Mammary epithelial cell (primary cell): ENCODE measurements around the gene TRAP1.

Source experiments
- CTCF ChIP-seq, 2 donors: IDR thresholded peaks in 1 of 2; conservative IDR thresholded peaks in 1 of 2; 2 replicates each; pipeline ENCODE4 v1.5.1; 2011 to 2012; ENCODE audit warnings: inconsistent platforms in 2 of 2, low read length in 2 of 2, mild to moderate bottlenecking in 2 of 2, control low read depth in 1 of 2, low read depth in 1 of 2; ENCODE audit not compliant: insufficient read depth in 1 of 2; ENCODE audit errors: extremely low read depth in 1 of 2
- EZH2 ChIP-seq: IDR thresholded peaks from 2 replicates; pipeline ENCODE4 v1.6.1; 2012; ENCODE audit warnings: low read length, inconsistent platforms, borderline replicate concordance

GRCh38 chr16:3745751-3746355, 28.5 kb upstream of the TRAP1 start:
- no peak for TF ChIP-seq CTCF (conservative IDR thresholded peaks at IDR 0.05 in 1 of 2, IDR thresholded peaks at IDR 0.05 in 1 of 2; ENCODE audit: extremely low read depth in 1 of 2, insufficient read depth in 1 of 2, low read depth in 1 of 2, low read length in 2 of 2)
- no peak for TF ChIP-seq EZH2
